ENCODE measurements around the gene IZUMO1. TPM values are rescaled to one million over a fixed set of nuclear protein-coding genes. Genes with fewer than 3 reads are reported as not detected.
"Not testable (repeated sequence)": the region's sequence is repeated elsewhere in the genome, so short reads cannot be mapped to it uniquely, and the experiment has no call there.

Gene IZUMO1
- polyA plus RNA-seq, 2 of the 4 experiments (the other 2 are of a cell fraction): not detected

- Histone ChIP-seq H3K4me1 (peaks cover 3% of the 10 kb centered on the region; the same call in 2 of the 3 replicates), H3K27ac (no peak within 1 kb of the TSS), H3K9me3 (no peaks in the 10 kb centered on the region), H3K4me3 (no peak within 1 kb of the TSS), H3K4me2 (no peak within 1 kb of the TSS)
- no peak for ATAC-seq
- no peak for TF ChIP-seq ZNF302 (CRISPR knock-in tag; IDR thresholded peaks at IDR 0.05)
- WGBS (ENCODE audit: missing lambda C conversion rate): 67% methylated on average over 16 of the region's 16 CpGs
- ChIA-PET CTCF (interaction anchor here (0.8 to 14.0 kb wide), 11 partner anchors 11 to 147 kb away, joined by 3 to 151 read pairs (median 5); partner anchors contain the start of gene CA11), POLR2A (interaction anchor here (0.7 kb wide), 1 partner anchor 18 kb away, joined by 3 read pairs; no protein-coding TSS in a partner anchor)
- FAIRE-seq: no peak
- no peak for DNase-seq (ENCODE audit: low read depth in 1 of 2, low spot score in 1 of 2)
Measured at GRCh38 chr19:48695743-48696352, 50.9 kb downstream of the IZUMO1 start, which contains the start of gene FUT2. TSS of gene FUT2 (plus strand) at chr19:48695971. CDS start at chr19:48702957, 6,986 bp downstream.

DNA sequence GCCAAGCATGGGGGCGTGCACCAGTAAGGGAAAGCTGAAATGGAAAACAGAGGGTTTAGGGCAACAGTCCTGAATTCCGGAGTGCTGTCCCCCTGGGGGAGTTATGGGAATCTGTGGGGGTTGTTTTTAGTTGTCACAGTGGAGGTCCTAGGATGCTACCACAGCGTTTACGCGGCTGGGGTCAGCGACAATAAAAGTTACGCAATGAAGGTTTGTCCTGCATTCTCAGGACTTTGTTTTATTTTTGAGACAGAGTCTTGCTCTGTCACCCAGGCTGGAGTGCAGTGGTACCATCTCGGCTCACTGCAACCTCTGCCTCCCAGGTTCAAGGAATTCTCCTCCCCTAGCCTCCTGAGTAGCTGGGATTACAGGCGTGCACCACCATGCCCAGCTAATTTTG lies 53.1 kb downstream of the IZUMO1 start:
- ATAC-seq; H3K4me3 ChIP-seq; H3K4me2 ChIP-seq; DNase-seq (ENCODE audit: low read depth in 1 of 2, low spot score in 1 of 2); FAIRE-seq; POLR2A ChIA-PET; H3K4me1 ChIP-seq; H3K27ac ChIP-seq; H3K9me3 ChIP-seq: not testable (repeated sequence)
- CTCF ChIA-PET: interaction anchor here (1.0 to 14.0 kb wide), 5 partner anchors 9 to 94 kb away, joined by 3 to 151 read pairs (median 3); no protein-coding TSS in a partner anchor
- WGBS (ENCODE audit: missing lambda C conversion rate): 93% methylated on average over 9 of the region's 9 CpGs
- TF ChIP-seq CEBPB (IDR thresholded peaks at IDR 0.05): peak; percentile 32 to 60; a peak in 3 of 4 replicates

Small RNA genes lying within 50 kb of the gene (small RNA-seq; reads per million reads assigned to genes)
- 0 reads per million in 6 experiments for gene RNU6-317P

Other genes with a start within 250 kb of the IZUMO1 start
- 0.62 and 0.95 TPM in 2 replicates for gene LMTK3, start 235.1 kb downstream of the IZUMO1 start, polyA plus RNA-seq (2011; rRNA removed)
- 4.6 to 6.1 TPM (median 5.6 TPM) in 3 replicates for gene LMTK3, start 235.1 kb downstream of the IZUMO1 start, polyA plus RNA-seq (2017; fragmentation: RNase III; extraction: RNeasy Plus Mini Kit Qiagen cat#74134 plus additional on column Dnase treatment)
- 22.2 and 22.4 TPM in 2 replicates for gene SULT2B1, start 194.7 kb downstream of the IZUMO1 start, polyA plus RNA-seq (2011; rRNA removed)
- gene SULT2B1, start 194.7 kb downstream of the IZUMO1 start, polyA plus RNA-seq (2017; fragmentation: RNase III; extraction: RNeasy Plus Mini Kit Qiagen cat#74134 plus additional on column Dnase treatment): 30.1 to 36.5 TPM (median 34.3 TPM) in 3 replicates
- gene SPACA4, start 140.2 kb downstream of the IZUMO1 start, polyA plus RNA-seq (2011; rRNA removed): 0.08 and 0.09 TPM in 2 replicates
- gene SPACA4, start 140.2 kb downstream of the IZUMO1 start, polyA plus RNA-seq (2017; fragmentation: RNase III; extraction: RNeasy Plus Mini Kit Qiagen cat#74134 plus additional on column Dnase treatment): 0.12 to 0.13 TPM in 2 of 3 replicates, not detected in the other
- gene FAM83E, start 131.8 kb downstream of the IZUMO1 start, polyA plus RNA-seq (2011; rRNA removed): 0.16 and 0.45 TPM in 2 replicates
- gene FAM83E, start 131.8 kb downstream of the IZUMO1 start, polyA plus RNA-seq (2017; fragmentation: RNase III; extraction: RNeasy Plus Mini Kit Qiagen cat#74134 plus additional on column Dnase treatment): 0.24 to 0.45 TPM (median 0.41 TPM) in 3 replicates
- 1,390 and 1,780 TPM in 2 replicates for gene RPL18, start 127.7 kb downstream of the IZUMO1 start, polyA plus RNA-seq (2011; rRNA removed)
- gene RPL18, start 127.7 kb downstream of the IZUMO1 start, polyA plus RNA-seq (2017; fragmentation: RNase III; extraction: RNeasy Plus Mini Kit Qiagen cat#74134 plus additional on column Dnase treatment): 2,568 to 2,696 TPM (median 2,647 TPM) in 3 replicates
- gene SPHK2, start 127.4 kb downstream of the IZUMO1 start, polyA plus RNA-seq (2011; rRNA removed): 5.5 and 6.1 TPM in 2 replicates
- 14.7 to 18.3 TPM (median 17.1 TPM) in 3 replicates for gene SPHK2, start 127.4 kb downstream of the IZUMO1 start, polyA plus RNA-seq (2017; fragmentation: RNase III; extraction: RNeasy Plus Mini Kit Qiagen cat#74134 plus additional on column Dnase treatment)
- 1.8 and 2.5 TPM in 2 replicates for gene DBP, start 109.5 kb downstream of the IZUMO1 start, polyA plus RNA-seq (2011; rRNA removed)
- 3.8 to 5.5 TPM (median 4.1 TPM) in 3 replicates for gene DBP, start 109.5 kb downstream of the IZUMO1 start, polyA plus RNA-seq (2017; fragmentation: RNase III; extraction: RNeasy Plus Mini Kit Qiagen cat#74134 plus additional on column Dnase treatment)
- 8.8 and 9.8 TPM in 2 replicates for gene CA11, start 100.7 kb downstream of the IZUMO1 start, polyA plus RNA-seq (2011; rRNA removed)
- gene CA11, start 100.7 kb downstream of the IZUMO1 start, polyA plus RNA-seq (2017; fragmentation: RNase III; extraction: RNeasy Plus Mini Kit Qiagen cat#74134 plus additional on column Dnase treatment): 12.8 to 21.0 TPM (median 17.5 TPM) in 3 replicates
- 0.22 and 0.41 TPM in 2 replicates for gene NTN5, start 73.9 kb downstream of the IZUMO1 start, polyA plus RNA-seq (2011; rRNA removed)
- gene NTN5, start 73.9 kb downstream of the IZUMO1 start, polyA plus RNA-seq (2017; fragmentation: RNase III; extraction: RNeasy Plus Mini Kit Qiagen cat#74134 plus additional on column Dnase treatment): 0.18 to 0.44 TPM (median 0.28 TPM) in 3 replicates
- gene FUT2, start 50.9 kb downstream of the IZUMO1 start, polyA plus RNA-seq (2011; rRNA removed): not detected in 2 replicates
- not detected in 3 replicates for gene FUT2, start 50.9 kb downstream of the IZUMO1 start, polyA plus RNA-seq (2017; fragmentation: RNase III; extraction: RNeasy Plus Mini Kit Qiagen cat#74134 plus additional on column Dnase treatment)
- gene MAMSTR, start 27.2 kb downstream of the IZUMO1 start, polyA plus RNA-seq (2011; rRNA removed): 0.45 and 0.52 TPM in 2 replicates
- gene MAMSTR, start 27.2 kb downstream of the IZUMO1 start, polyA plus RNA-seq (2017; fragmentation: RNase III; extraction: RNeasy Plus Mini Kit Qiagen cat#74134 plus additional on column Dnase treatment): 0.33 to 0.44 TPM (median 0.40 TPM) in 3 replicates
- 0.33 and 0.40 TPM in 2 replicates for gene RASIP1, start 6.3 kb downstream of the IZUMO1 start, polyA plus RNA-seq (2011; rRNA removed)
- 0.36 to 0.62 TPM (median 0.45 TPM) in 3 replicates for gene RASIP1, start 6.3 kb downstream of the IZUMO1 start, polyA plus RNA-seq (2017; fragmentation: RNase III; extraction: RNeasy Plus Mini Kit Qiagen cat#74134 plus additional on column Dnase treatment)
- 1.4 and 1.5 TPM in 2 replicates for gene FUT1, start 5.7 kb upstream of the IZUMO1 start, polyA plus RNA-seq (2011; rRNA removed)
- gene FUT1, start 5.7 kb upstream of the IZUMO1 start, polyA plus RNA-seq (2017; fragmentation: RNase III; extraction: RNeasy Plus Mini Kit Qiagen cat#74134 plus additional on column Dnase treatment): 0.05 to 0.13 TPM (median 0.09 TPM) in 3 replicates
- gene FGF21, start 8.6 kb upstream of the IZUMO1 start, polyA plus RNA-seq (2011; rRNA removed): 0.06 TPM in 1 of 2 replicates, not detected in the other
- gene FGF21, start 8.6 kb upstream of the IZUMO1 start, polyA plus RNA-seq (2017; fragmentation: RNase III; extraction: RNeasy Plus Mini Kit Qiagen cat#74134 plus additional on column Dnase treatment): not detected in 3 replicates
- gene BCAT2, start 64.1 kb upstream of the IZUMO1 start, polyA plus RNA-seq (2011; rRNA removed): 30.4 and 31.9 TPM in 2 replicates
- gene BCAT2, start 64.1 kb upstream of the IZUMO1 start, polyA plus RNA-seq (2017; fragmentation: RNase III; extraction: RNeasy Plus Mini Kit Qiagen cat#74134 plus additional on column Dnase treatment): 46.4 to 47.9 TPM (median 47.2 TPM) in 3 replicates
- 8.1 and 11.1 TPM in 2 replicates for gene HSD17B14, start 89.6 kb upstream of the IZUMO1 start, polyA plus RNA-seq (2011; rRNA removed)
- 10.6 to 20.9 TPM (median 19.5 TPM) in 3 replicates for gene HSD17B14, start 89.6 kb upstream of the IZUMO1 start, polyA plus RNA-seq (2017; fragmentation: RNase III; extraction: RNeasy Plus Mini Kit Qiagen cat#74134 plus additional on column Dnase treatment)
- 0.34 and 0.42 TPM in 2 replicates for gene PLEKHA4, start 121.7 kb upstream of the IZUMO1 start, polyA plus RNA-seq (2011; rRNA removed)
- gene PLEKHA4, start 121.7 kb upstream of the IZUMO1 start, polyA plus RNA-seq (2017; fragmentation: RNase III; extraction: RNeasy Plus Mini Kit Qiagen cat#74134 plus additional on column Dnase treatment): 0.46 to 0.78 TPM (median 0.47 TPM) in 3 replicates
- gene PPP1R15A, start 125.5 kb upstream of the IZUMO1 start, polyA plus RNA-seq (2011; rRNA removed): 49.0 and 74.2 TPM in 2 replicates
- 28.1 to 29.7 TPM (median 29.2 TPM) in 3 replicates for gene PPP1R15A, start 125.5 kb upstream of the IZUMO1 start, polyA plus RNA-seq (2017; fragmentation: RNase III; extraction: RNeasy Plus Mini Kit Qiagen cat#74134 plus additional on column Dnase treatment)
- gene TULP2, start 151.8 kb upstream of the IZUMO1 start, polyA plus RNA-seq (2011; rRNA removed): not detected in 2 replicates
- gene TULP2, start 151.8 kb upstream of the IZUMO1 start, polyA plus RNA-seq (2017; fragmentation: RNase III; extraction: RNeasy Plus Mini Kit Qiagen cat#74134 plus additional on column Dnase treatment): not detected in 3 replicates
- 58.5 and 79.5 TPM in 2 replicates for gene NUCB1, start 153.4 kb upstream of the IZUMO1 start, polyA plus RNA-seq (2011; rRNA removed)
- gene NUCB1, start 153.4 kb upstream of the IZUMO1 start, polyA plus RNA-seq (2017; fragmentation: RNase III; extraction: RNeasy Plus Mini Kit Qiagen cat#74134 plus additional on column Dnase treatment): 154 to 182 TPM (median 174 TPM) in 3 replicates
- gene DHDH, start 186.8 kb upstream of the IZUMO1 start, polyA plus RNA-seq (2011; rRNA removed): 0.60 and 0.78 TPM in 2 replicates
- 1.1 to 1.2 TPM (median 1.2 TPM) in 3 replicates for gene DHDH, start 186.8 kb upstream of the IZUMO1 start, polyA plus RNA-seq (2017; fragmentation: RNase III; extraction: RNeasy Plus Mini Kit Qiagen cat#74134 plus additional on column Dnase treatment)
- gene BAX, start 208.0 kb upstream of the IZUMO1 start, polyA plus RNA-seq (2011; rRNA removed): 120 and 134 TPM in 2 replicates
- gene BAX, start 208.0 kb upstream of the IZUMO1 start, polyA plus RNA-seq (2017; fragmentation: RNase III; extraction: RNeasy Plus Mini Kit Qiagen cat#74134 plus additional on column Dnase treatment): 265 to 299 TPM (median 284 TPM) in 3 replicates
- 4,743 and 7,067 TPM in 2 replicates for gene FTL, start 218.4 kb upstream of the IZUMO1 start, polyA plus RNA-seq (2011; rRNA removed)
- 12,141 to 13,930 TPM (median 13,921 TPM) in 3 replicates for gene FTL, start 218.4 kb upstream of the IZUMO1 start, polyA plus RNA-seq (2017; fragmentation: RNase III; extraction: RNeasy Plus Mini Kit Qiagen cat#74134 plus additional on column Dnase treatment)
- 10.3 and 16.4 TPM in 2 replicates for gene GYS1, start 246.4 kb upstream of the IZUMO1 start, polyA plus RNA-seq (2011; rRNA removed)
- gene GYS1, start 246.4 kb upstream of the IZUMO1 start, polyA plus RNA-seq (2017; fragmentation: RNase III; extraction: RNeasy Plus Mini Kit Qiagen cat#74134 plus additional on column Dnase treatment): 23.8 to 25.0 TPM (median 24.8 TPM) in 3 replicates
- gene RUVBL2, start 247.0 kb upstream of the IZUMO1 start, polyA plus RNA-seq (2011; rRNA removed): 146 and 186 TPM in 2 replicates
- gene RUVBL2, start 247.0 kb upstream of the IZUMO1 start, polyA plus RNA-seq (2017; fragmentation: RNase III; extraction: RNeasy Plus Mini Kit Qiagen cat#74134 plus additional on column Dnase treatment): 213 to 274 TPM (median 225 TPM) in 3 replicates